Measurements from ENCODE around the gene CEP152.

GRCh38 chr15:48833526-48834239 is 22.8 kb upstream of the CEP152 start:
- no peak for TF ChIP-seq CTCF (IDR thresholded peaks at IDR 0.05; ENCODE audit: low read depth, low read length, missing input control)
- no peak for TF ChIP-seq EGR1 (IDR thresholded peaks at IDR 0.05; ENCODE audit: low read depth in 2 of 2)
- TF ChIP-seq RAD21 (IDR thresholded peaks at IDR 0.05), result no peak
- no peak for TF ChIP-seq SP1 (IDR thresholded peaks at IDR 0.05)
